ENCODE results near the gene GDF10.

GRCh38 chr10:47326927-47327330 is 26.9 kb downstream of the GDF10 start:
- no peak for TF ChIP-seq CTCF (CRISPR knock-in tag; IDR thresholded peaks at IDR 0.05)
- TF ChIP-seq NR1H2 (CRISPR knock-in tag; IDR thresholded peaks at IDR 0.05; ENCODE audit: borderline replicate concordance, low read depth), result no peak
- no peak for TF ChIP-seq ZNF326 (CRISPR knock-in tag; IDR thresholded peaks at IDR 0.05; ENCODE audit: borderline replicate concordance)
- TF ChIP-seq SP1 (IDR thresholded peaks at IDR 0.05), result no peak
- TF ChIP-seq SP1 (CRISPR knock-in tag; IDR thresholded peaks at IDR 0.05), result no peak
- TF ChIP-seq KDM1A (CRISPR knock-in tag; IDR thresholded peaks at IDR 0.05), result no peak
- TF ChIP-seq ZNF609 (CRISPR knock-in tag; IDR thresholded peaks at IDR 0.05; ENCODE audit: borderline replicate concordance), result no peak
- no peak for TF ChIP-seq JUN (CRISPR knock-in tag; IDR thresholded peaks at IDR 0.05)
- no peak for TF ChIP-seq TP53 (CRISPR knock-in tag; conservative IDR thresholded peaks at IDR 0.05)
- no peak for TF ChIP-seq GATAD2A (CRISPR knock-in tag; IDR thresholded peaks at IDR 0.05)
- no peak for TF ChIP-seq POLR2A (IDR thresholded peaks at IDR 0.05; ENCODE audit: insufficient read depth in 1 of 2, low read depth in 2 of 2, low read length in 2 of 2)
- no peak for TF ChIP-seq FOXK1 (CRISPR knock-in tag; IDR thresholded peaks at IDR 0.05; ENCODE audit: borderline replicate concordance, low read depth)
- no peak for TF ChIP-seq RFX5 (IDR thresholded peaks at IDR 0.05; ENCODE audit: low read depth, low read length)
- TF ChIP-seq ATF4 (CRISPR knock-in tag; IDR thresholded peaks at IDR 0.05), result no peak

Measured in HepG2 (cell line).